HEK293 (cell line): ENCODE data around the gene RAP2A.

Experiments
- CTCF ChIP-seq: fragments of 450-650 bp; formaldehyde crosslinking; IDR thresholded peaks from 2 replicates; pipeline ENCODE4 v1.5.1; 2016; ENCODE audit warnings: missing biosample characterization, missing genetic modification characterization
- ZBTB17 ChIP-seq: fragments of 450-650 bp; formaldehyde crosslinking; IDR thresholded peaks from 2 replicates; pipeline ENCODE4 v1.5.1; 2016; ENCODE audit warnings: missing biosample characterization, missing genetic modification characterization
- ZNF366 ChIP-seq: fragments of 450-650 bp; formaldehyde crosslinking; conservative IDR thresholded peaks from 2 replicates; pipeline ENCODE4 v1.5.1; 2016; ENCODE audit warnings: missing biosample characterization, missing genetic modification characterization
- ZNF768 ChIP-seq: fragments of 450-650 bp; formaldehyde crosslinking; IDR thresholded peaks from 2 replicates; pipeline ENCODE4 v1.5.1; 2018; ENCODE audit warnings: missing biosample characterization, mild to moderate bottlenecking, missing genetic modification characterization
- TF ChIP-seq, protein P1 (sequence below): sonication (generic); formaldehyde crosslinking; IDR thresholded peaks from 2 replicates; pipeline ENCODE4 v1.8.1; 2022; ENCODE audit warnings: mild to moderate bottlenecking, moderate library complexity, missing genetic modification reagents

DNA sequence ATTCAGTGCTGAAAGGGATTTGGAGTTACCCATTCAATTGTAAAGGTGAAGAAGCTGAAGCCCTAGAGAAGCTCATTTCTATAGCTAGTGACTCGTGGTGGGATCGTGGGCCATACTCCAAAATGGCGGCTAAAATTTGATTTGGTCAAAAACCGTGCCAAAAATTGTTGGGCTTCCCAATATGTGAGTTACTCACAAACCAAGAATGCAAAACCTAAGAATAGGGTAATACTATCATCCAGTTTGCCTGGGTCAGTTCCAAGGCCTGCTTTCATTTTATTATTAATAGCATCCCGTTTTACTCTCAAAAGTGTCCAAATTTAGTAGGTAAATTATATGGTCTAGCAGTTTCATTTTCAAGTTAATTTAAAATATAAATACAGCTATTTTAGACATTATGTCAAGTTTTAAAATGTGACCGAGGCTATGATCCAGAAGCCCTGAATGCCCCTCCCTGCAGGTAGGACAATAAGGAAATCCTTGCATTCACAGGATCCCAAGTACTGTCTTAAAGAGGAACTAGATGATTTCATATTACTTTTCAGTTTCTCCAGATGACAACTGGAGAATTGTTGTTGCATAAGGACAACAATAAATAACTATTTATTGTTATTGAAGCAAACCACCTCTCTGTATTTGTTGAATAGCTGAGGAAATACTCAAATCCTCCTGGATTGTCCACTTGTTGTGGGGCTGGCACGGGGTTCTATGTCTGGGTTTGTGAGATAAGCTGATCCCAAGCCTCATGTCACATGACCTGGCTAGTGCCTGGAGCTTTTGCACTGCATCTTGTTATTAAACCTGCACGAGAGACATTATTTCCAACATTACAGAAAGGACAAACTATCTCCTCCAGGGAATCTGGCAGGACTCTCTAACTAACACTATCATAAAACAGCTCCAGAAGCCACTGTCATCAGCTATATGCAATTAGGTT lies 11.6 kb upstream of the RAP2A start:
- no peak for TF ChIP-seq CTCF (tag by site-specific recombination)
- TF ChIP-seq ZNF366 (tag by site-specific recombination), result no peak
- no peak for TF ChIP-seq ZBTB17
- TF ChIP-seq, protein P1, sequence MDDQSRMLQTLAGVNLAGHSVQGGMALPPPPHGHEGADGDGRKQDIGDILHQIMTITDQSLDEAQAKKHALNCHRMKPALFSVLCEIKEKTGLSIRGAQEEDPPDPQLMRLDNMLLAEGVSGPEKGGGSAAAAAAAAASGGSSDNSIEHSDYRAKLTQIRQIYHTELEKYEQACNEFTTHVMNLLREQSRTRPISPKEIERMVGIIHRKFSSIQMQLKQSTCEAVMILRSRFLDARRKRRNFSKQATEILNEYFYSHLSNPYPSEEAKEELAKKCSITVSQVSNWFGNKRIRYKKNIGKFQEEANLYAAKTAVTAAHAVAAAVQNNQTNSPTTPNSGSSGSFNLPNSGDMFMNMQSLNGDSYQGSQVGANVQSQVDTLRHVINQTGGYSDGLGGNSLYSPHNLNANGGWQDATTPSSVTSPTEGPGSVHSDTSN (CRISPR knock-in tag), result no peak
- TF ChIP-seq ZNF768 (tag by site-specific recombination), result no peak
